Measurements from ENCODE around the gene ZNF385B. TPM values are rescaled to one million over a fixed set of nuclear protein-coding genes. Genes with fewer than 3 reads are reported as not detected.

ZNF385B gene
- polyA plus RNA-seq, 1 donor (not counting 4 experiments of a cell fraction or from before 2014, with no cell fraction given) = 0.17 TPM

- Histone ChIP-seq H3K79me2 (ENCODE audit: control insufficient read depth, insufficient read depth, low read length) (no peaks in the 10 kb centered on the region), H2AFZ (ENCODE audit: control insufficient read depth, low read length) (no peak overlapping the region), H3K9me3 (ENCODE audit: control insufficient read depth, low read depth, low read length) (no peaks in the 10 kb centered on the region), H3K9me1 (ENCODE audit: control insufficient read depth, extremely low read depth, insufficient read depth, low read length) (no peaks in the 10 kb centered on the region), H4K20me1 (ENCODE audit: control insufficient read depth, extremely low read depth, insufficient read depth, low read length) (no peaks in the 10 kb centered on the region), H3K4me1 (ENCODE audit: control insufficient read depth, extremely low read depth, insufficient read depth, low read length) (no peaks in the 10 kb centered on the region), H3K27me3 (ENCODE audit: control insufficient read depth, extremely low read depth, insufficient read depth, low read length) (no peaks in the 10 kb centered on the region), H3K4me2 (ENCODE audit: control insufficient read depth, extremely low read depth, insufficient read depth, low read depth, low read length) (no peak overlapping the region), H3K4me3 (ENCODE audit: control insufficient read depth in 2 of 3, extremely low read depth in 1 of 3, insufficient read depth in 2 of 3, low read depth in 1 of 3, low read length in 3 of 3) (no peak overlapping the region), H3K36me3 (ENCODE audit: control insufficient read depth in 2 of 2, extremely low read depth in 1 of 2, insufficient read depth in 2 of 2, low read length in 2 of 2) (no peaks in the 10 kb centered on the region), H3K27ac (ENCODE audit: control insufficient read depth, insufficient read depth, low read length) (no peak overlapping the region), H3K9ac (ENCODE audit: control insufficient read depth, extremely low read depth, insufficient read depth, low read length) (no peak overlapping the region)
- no peak for TF ChIP-seq CTCF (optimal IDR thresholded peaks at IDR 0.05 in 1 of 3, IDR thresholded peaks at IDR 0.05 in 1 of 3, conservative IDR thresholded peaks at IDR 0.05 in 1 of 3; ENCODE audit: extremely low read depth in 1 of 3, insufficient read depth in 2 of 3, low read length in 3 of 3)
- dilution Hi-C loops (cut with MboI; ENCODE audit: extremely low pct_ligation_motif_present, low sequenced_read_pairs) = no loop called here
- FAIRE-seq (no peak), DNase-seq (ENCODE audit: low read depth, low spot score) (no peak)
Observed at GRCh38 chr2:179661986-179662385, 199.4 kb downstream of the ZNF385B start.

- Histone ChIP-seq H3K36me3 (ENCODE audit: control insufficient read depth in 2 of 2, extremely low read depth in 1 of 2, insufficient read depth in 2 of 2, low read length in 2 of 2) (no peaks in the 10 kb centered on the region), H4K20me1 (ENCODE audit: control insufficient read depth, extremely low read depth, insufficient read depth, low read length) (no peaks in the 10 kb centered on the region), H3K4me1 (ENCODE audit: control insufficient read depth, extremely low read depth, insufficient read depth, low read length) (no peaks in the 10 kb centered on the region), H3K9me3 (ENCODE audit: control insufficient read depth, low read depth, low read length) (no peaks in the 10 kb centered on the region), H3K79me2 (ENCODE audit: control insufficient read depth, insufficient read depth, low read length) (no peaks in the 10 kb centered on the region), H3K9me1 (ENCODE audit: control insufficient read depth, extremely low read depth, insufficient read depth, low read length) (no peaks in the 10 kb centered on the region), H3K4me3 (ENCODE audit: control insufficient read depth in 2 of 3, extremely low read depth in 1 of 3, insufficient read depth in 2 of 3, low read depth in 1 of 3, low read length in 3 of 3) (no peak overlapping the region), H3K27me3 (ENCODE audit: control insufficient read depth, extremely low read depth, insufficient read depth, low read length) (no peaks in the 10 kb centered on the region), H2AFZ (ENCODE audit: control insufficient read depth, low read length) (no peak overlapping the region), H3K9ac (ENCODE audit: control insufficient read depth, extremely low read depth, insufficient read depth, low read length) (no peak overlapping the region), H3K4me2 (ENCODE audit: control insufficient read depth, extremely low read depth, insufficient read depth, low read depth, low read length) (no peak overlapping the region), H3K27ac (ENCODE audit: control insufficient read depth, insufficient read depth, low read length) (no peak overlapping the region)
- no peak for DNase-seq (ENCODE audit: low read depth, low spot score)
- TF ChIP-seq CTCF (optimal IDR thresholded peaks at IDR 0.05 in 1 of 3, IDR thresholded peaks at IDR 0.05 in 1 of 3, conservative IDR thresholded peaks at IDR 0.05 in 1 of 3; ENCODE audit: extremely low read depth in 1 of 3, insufficient read depth in 2 of 3, low read length in 3 of 3) (no peak), EZH2 (IDR thresholded peaks at IDR 0.05; ENCODE audit: low read length) (no peak)
- dilution Hi-C loops (cut with MboI; ENCODE audit: extremely low pct_ligation_motif_present, low sequenced_read_pairs) = no loop called here
- no peak for FAIRE-seq
Observed at GRCh38 chr2:179657068-179657595, 204.3 kb downstream of the ZNF385B start.
